HG03432 (cell line): Measurements from ENCODE around the gene SLC16A13.
"Not testable (repeated sequence)": the region's sequence is repeated elsewhere in the genome, so short reads cannot be mapped to it uniquely, and the experiment has no call there.

ENCODE experiments used
- ATAC-seq: cut with Tn5 transposase; IDR thresholded peaks from one replicate; pipeline ENCODE4 v1.9.1; 2021; ENCODE audit warnings: mild to moderate bottlenecking, moderate library complexity; ENCODE audit not compliant: unreplicated experiment

SLC16A13 gene

GRCh38 chr17:7060165-7060891 is 24.5 kb downstream of the SLC16A13 start:
- no peak for ATAC-seq

DNA sequence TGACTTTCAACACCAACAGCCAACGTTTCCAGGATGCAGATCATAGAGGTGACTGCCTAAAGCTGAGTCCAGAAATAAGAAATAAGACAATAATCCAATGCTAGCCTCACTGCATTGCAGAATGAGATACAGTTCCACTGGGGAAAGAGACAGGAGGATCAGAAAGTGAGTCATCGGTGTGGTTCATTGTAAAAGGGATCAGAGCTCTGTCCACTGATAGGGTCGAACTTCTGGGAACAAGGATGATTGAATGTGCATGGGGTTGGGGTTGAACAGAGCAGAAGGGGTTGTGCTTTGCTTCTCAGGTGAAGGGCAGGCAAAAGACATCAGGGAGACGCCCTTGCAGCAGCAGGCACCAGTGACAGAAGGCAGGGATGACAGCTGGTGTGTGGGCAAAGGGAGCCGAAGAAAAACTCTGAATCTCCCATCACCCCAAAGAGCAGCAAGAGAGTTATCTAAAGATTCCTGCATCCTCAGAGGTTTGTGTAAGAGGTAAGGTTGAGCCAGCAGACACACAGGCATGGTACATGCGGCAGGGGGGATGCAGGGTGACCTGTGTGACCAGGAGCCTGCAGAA is 27.8 kb downstream of the SLC16A13 start:
- no peak for ATAC-seq

DNA sequence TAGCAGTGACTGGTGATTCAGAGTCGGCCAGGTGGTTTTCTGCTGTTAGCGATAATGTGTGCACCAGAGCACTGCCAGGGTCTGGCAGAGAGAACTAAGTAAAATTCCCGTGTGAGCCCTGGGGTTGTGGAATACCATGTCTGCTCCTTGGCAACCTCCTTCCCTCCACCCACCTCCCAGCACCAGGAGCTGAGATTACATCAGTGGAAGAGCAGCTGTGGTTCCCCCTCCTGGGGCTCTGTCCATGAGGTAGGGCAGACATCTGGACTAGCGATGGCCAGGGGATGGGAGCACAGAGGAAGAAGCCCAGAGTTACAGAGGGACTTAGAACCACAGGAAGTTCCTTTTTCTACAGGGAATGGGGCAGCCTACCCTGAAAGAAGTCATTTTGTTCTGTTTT is 28.4 kb downstream of the SLC16A13 start:
- no peak for ATAC-seq

GRCh38 chr17:7067198-7067597 is 31.4 kb downstream of the SLC16A13 start:
- no peak for ATAC-seq

- ATAC-seq = no peak
Measured at GRCh38 chr17:7068268-7068667, 32.5 kb downstream of the SLC16A13 start.

- ATAC-seq = no peak
Measured at GRCh38 chr17:7070712-7071111, 34.9 kb downstream of the SLC16A13 start.

GRCh38 chr17:7072406-7072805 is 36.6 kb downstream of the SLC16A13 start:
- ATAC-seq = no peak

DNA sequence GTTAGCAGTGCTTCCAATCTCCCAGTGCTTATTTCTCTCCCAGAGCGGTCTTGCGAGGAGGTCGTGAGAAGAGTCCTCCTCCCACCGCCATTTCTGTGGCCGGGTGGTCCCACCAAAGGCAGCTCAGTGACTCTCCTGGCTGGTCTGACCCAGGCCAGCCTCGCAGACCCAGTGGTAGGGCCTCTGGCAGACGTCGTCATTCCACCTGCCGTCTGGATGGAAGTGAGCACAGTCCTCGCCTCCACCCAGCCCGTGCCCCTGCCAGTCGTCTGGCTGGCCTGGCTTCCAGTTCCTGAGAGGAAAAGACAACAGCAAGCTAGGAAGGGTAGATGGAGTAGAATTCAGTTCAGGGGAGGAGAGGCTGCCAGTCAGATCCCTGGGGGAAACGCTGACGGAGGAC is 39.1 kb downstream of the SLC16A13 start:
- no peak for ATAC-seq

GRCh38 chr17:7077911-7078546 is 42.2 kb downstream of the SLC16A13 start:
- no peak for ATAC-seq

- ATAC-seq = no peak
Measured at GRCh38 chr17:7078711-7079110, 42.9 kb downstream of the SLC16A13 start.

DNA sequence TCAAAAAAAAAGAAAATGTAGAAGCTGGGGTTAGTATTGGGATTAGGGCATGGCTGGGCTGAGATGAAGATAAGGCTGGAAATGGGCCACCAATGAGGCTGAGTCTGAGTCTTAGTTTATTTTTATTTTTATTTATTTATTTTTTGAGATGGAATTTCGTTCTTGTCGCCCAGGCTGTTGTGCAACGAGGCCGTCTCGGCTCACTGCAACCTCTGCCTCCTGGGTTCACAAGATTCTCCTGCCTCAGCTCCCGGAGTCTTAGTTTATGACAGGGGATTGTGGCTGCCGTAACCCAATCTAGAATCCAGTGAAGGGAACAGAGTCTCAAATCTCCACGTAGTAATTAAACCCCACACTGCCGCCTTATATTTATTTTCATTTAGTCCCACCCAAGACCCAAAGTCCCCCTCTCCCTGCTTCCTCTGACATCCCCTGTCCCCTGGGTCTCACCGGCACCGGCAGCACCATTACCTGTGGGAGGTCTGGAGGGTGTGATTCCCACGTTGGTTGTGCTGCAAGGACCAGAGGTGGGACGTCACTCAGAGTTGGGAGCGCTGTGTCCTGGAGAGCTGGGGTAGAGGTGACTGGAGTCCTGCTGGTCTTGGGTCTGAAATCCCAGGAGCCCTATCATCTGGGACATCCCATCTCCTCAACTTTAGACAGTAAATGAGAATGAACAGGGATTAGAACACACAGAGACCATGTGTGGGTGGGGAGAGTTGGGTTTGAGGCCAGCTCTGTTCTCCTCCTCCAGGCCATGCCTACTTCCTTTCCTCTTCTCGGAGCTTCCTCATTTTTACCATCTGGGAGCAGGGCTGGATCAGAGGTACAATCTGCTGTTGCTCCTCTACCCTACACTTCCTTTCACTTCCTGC is 44.0 kb downstream of the SLC16A13 start, which contains the start of gene CLEC10A:
TSS of gene CLEC10A (minus strand) at position 671 of the 875 bp plus-strand sequence. CDS start 1,439 bp downstream, outside the sequence.
- ATAC-seq = no peak

DNA sequence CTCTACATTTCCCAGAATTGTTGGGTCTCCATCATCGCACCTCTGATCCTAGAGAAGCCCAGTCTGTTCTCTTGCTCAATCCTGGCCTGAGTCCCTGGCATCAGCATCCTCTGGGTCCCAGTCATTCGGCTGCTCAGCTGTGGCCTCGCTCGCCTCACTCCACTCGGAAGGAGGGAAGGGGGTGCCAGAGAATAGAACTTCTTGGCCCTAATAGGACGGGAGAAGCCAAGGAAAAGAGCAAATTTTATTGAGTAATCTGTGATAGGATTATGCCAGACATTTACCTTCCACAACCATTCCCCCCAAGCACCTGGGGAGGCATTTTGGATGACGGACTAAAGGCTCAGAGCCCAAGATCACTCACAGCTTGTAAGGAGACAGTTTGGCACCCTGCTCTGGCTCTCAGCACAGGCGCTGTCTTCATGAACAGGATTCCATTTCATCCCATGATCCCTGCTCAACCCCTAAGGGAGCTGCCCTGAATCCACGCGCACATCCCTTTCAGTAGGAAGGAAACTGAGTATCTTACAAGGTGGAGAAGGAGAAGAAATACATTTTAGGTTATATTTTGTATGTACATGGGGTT is 44.7 kb downstream of the SLC16A13 start:
- no peak for ATAC-seq

GRCh38 chr17:7081341-7082062 is 45.7 kb downstream of the SLC16A13 start:
- ATAC-seq = no peak

DNA sequence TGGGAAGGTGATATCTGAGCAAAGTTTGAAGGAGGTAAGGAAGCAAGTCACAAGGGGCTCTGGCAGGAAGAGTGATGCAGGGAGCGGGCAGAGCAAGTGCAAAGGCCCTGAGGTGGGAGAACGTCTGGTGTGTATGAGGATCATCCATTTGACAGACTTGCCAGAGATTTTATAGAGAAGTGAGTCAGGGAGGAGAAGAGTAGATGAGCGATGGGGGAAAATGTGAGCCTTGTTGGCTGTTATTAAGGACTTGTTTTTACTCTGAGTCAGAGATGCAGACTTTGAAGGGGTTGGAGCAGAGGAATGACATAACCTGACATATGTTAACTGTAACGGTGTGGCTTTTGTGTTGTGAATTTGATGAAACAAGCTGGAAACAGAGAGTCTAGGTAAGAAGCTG is 47.8 kb downstream of the SLC16A13 start:
- no peak for ATAC-seq

DNA sequence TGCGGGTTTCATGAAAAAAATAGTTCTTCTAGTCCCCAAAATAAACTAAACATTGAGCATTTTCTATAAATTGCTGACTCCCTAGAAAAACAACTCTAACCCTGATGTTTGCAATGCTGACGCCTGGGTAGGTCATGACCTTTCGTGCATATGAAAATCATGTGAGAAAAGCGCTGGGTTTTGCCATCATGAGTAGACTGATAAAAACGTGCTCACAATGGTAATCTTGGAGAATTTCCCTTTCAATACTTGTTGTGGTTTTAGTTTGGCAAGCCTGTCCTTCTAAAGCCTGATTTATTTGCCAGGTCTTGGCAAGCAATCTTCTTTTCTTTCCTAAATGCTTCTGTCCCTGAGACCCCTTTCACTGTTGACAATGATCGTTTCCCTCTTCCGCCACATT is 48.3 kb downstream of the SLC16A13 start:
- ATAC-seq = no peak

DNA sequence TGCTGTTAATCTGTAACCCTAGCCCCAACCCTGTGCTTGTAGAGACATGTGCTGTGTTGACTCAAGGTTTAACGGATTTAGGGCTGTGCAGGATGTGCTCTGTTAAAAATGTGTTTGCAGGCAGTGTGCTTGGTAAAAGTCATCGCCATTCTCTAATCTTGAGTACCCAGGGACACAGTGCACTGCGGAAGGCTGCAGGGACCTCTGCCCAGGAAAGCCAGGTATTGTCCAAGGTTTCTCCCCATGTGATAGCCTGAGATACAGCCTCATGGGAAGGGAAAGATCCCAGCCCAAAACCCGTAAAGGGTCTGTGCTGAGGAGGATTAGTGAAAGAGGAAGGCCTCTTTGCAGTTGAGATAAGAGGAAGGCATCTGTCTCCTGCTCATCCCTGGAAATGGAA is 52.6 kb downstream of the SLC16A13 start:
- not testable (repeated sequence) for ATAC-seq

DNA sequence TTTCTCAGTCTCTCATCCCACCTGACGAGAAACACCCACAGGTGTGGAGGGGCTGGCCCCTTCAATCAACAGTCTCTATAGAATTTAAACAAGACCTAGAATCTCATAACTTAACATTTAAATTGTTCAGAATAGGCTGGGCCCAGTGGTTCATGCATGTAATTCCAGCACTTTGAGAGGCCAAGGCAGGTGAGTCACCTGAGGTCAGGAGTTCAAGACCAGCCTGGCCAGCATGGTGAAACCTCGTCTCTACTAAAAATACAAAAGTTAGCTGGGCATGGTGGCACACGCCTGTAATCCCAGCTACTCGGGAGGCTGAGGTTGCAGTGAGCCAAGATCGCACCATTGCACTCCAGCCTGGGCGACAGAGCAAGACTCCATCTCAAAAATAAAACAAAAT is 53.8 kb downstream of the SLC16A13 start:
- ATAC-seq = not testable (repeated sequence)
